GM20431 (cell line): ENCODE data around the gene KRTAP9-8.
"Not testable (repeated sequence)": the region's sequence is repeated elsewhere in the genome, so short reads cannot be mapped to it uniquely, and the experiment has no call there.

ENCODE experiments used
- in situ Hi-C: fragments of 300-500 bp; cut with MseI, MboI; formaldehyde crosslinking; loops from one replicate; pipeline ENCODE4 v1.15.0; 2020; ENCODE audit warnings: low sequenced_read_pairs; ENCODE audit not compliant: unreplicated experiment

The KRTAP9-8 gene

GRCh38 chr17:41237949-41238437, at the start of gene KRTAP9-8:
Gene KRTAP9-8 (plus strand): TSS chr17:41237999. CDS start chr17:41238052, 53 bp downstream.
- in situ Hi-C loops, result not testable (repeated sequence)

DNA sequence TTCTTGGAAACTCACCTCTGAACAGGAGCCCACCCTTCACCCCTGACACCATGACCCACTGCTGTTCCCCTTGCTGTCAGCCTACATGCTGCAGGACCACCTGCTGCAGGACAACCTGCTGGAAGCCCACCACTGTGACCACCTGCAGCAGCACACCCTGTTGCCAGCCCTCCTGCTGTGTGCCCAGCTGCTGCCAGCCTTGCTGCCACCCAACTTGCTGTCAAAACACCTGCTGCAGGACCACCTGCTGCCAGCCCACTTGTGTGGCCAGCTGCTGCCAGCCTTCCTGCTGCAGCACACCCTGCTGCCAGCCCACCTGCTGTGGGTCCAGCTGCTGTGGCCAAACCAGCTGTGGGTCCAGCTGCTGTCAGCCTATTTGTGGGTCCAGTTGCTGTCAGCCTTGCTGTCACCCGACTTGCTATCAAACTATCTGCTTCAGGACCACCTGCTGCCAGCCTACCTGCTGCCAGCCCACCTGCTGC, 47.9 kb upstream of the KRTAP9-8 start, which contains the start of gene KRTAP9-1:
Gene KRTAP9-1 (plus strand): TSS at position 51 of the 482 bp plus-strand sequence. CDS start 0 bp downstream, at position 51.
- in situ Hi-C loops, result not testable (repeated sequence)

DNA sequence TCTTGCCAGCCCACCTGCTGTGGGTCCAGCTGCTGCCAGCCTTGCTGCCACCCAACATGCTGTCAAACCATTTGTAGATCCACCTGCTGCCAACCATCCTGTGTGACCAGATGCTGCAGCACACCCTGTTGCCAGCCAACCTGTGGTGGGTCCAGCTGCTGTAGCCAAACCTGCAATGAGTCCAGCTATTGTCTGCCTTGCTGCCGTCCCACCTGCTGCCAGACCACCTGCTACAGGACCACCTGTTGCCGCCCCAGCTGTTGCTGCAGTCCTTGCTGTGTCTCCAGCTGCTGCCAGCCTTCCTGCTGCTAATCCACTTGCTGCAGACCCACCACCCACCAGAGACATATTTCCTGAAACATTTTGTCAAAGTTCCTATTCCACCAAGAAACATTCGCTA, 47.5 kb upstream of the KRTAP9-8 start:
- in situ Hi-C loops, result no loop called here

- in situ Hi-C loops, result no loop called here
These were observed 41.7 kb upstream of the KRTAP9-8 start for GRCh38 chr17:41196068-41196467.

- in situ Hi-C loops, result no loop called here
These were observed 38.2 kb upstream of the KRTAP9-8 start for GRCh38 chr17:41199421-41200078.

DNA sequence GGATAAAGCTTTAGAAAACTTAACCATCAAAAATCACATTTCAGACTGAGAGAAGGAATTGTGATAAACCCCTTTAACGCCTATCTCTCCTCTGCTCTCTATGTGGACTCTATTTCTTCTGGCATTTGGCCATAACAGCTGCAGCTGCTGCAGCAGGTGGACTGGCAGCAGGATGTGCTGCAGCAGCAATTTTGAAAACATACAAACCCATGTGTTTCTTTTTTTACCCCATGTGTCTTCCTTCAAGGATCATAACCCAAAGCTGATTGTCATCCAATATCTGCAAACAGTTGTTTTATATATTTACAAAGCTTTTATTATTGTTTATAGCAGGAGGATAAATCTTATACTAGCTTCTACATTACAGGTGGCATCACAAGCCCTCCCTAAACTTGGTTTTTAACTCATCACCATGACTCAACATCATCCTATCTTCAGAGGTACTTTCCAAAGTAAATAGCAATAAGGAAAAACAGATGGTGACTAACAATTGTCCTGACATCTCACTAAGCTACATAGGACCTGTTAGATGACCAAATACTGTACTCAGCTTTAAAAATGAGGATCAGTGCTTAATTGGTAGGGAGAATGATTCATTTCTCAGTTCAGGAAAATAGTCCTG, 25.8 kb upstream of the KRTAP9-8 start:
- in situ Hi-C loops, result no loop called here

DNA sequence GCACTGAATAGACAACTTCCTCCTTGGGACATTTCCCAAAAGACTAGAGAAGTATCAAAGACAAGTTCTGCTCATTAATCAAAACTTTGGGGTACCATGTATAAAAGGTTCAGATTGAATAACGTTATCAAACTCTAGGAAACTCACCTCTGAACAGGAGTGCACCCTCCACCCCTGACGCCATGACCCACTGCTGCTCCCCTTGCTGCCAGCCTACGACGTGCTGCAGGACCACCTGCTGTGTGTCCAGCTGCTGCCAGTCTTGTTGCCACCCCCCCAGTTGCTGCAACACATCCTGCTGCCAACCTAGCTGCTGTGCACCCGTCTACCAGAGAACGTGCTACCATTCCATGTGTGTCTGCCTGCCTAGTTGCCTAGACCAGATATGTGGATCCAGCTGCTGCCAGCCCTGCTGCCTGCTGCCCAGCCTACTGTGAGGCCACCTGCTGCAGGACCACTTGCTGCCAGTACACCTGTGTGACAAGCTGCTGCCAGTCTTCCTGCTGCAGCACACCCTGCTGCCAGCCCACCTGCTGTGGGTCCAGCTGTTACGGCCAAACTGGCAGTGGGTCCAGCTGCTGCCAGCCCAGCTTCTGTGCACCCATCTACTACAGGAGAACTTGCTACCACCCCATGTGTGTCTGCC, 25.2 kb upstream of the KRTAP9-8 start:
- in situ Hi-C loops, result no loop called here

GRCh38 chr17:41215681-41216080, 22.1 kb upstream of the KRTAP9-8 start:
- in situ Hi-C loops, result no loop called here

DNA sequence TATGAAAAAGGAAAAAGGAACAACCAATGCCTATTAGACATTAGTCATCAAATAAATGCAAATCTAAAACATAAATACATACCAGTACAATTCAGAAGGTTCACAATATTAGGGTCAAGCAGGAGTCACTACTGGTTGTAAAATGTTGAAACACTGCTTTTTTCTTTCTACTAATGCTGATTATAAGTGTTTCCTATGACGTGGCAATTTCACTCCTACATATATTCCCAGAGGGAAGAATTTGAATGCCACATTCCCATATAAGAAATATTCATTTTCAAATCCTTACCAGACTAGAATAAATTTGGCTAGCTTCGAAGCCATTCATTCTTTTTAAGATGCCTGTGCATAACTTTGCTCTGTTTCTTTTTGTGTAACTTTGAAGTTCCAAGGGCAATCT, 14.0 kb upstream of the KRTAP9-8 start:
- in situ Hi-C loops, result no loop called here

GRCh38 chr17:41226051-41226450, 11.7 kb upstream of the KRTAP9-8 start:
- in situ Hi-C loops, result no loop called here

DNA sequence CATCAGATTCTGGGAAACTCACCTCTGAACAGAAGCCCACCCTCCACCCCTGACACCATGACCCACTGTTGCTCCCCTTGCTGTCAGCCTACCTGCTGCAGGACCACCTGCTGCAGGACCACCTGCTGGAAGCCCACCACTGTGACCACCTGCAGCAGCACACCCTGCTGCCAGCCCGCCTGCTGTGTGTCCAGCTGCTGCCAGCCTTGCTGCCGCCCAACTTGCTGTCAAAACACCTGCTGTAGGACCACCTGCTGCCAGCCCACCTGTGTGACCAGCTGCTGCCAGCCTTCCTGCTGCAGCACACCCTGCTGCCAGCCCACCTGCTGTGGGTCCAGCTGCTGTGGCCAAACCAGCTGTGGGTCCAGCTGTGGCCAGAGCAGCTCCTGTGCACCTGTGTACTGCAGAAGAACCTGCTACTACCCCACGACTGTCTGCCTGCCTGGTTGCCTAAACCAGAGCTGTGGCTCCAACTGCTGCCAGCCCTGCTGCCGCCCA, 11.2 kb upstream of the KRTAP9-8 start, which contains the start of gene KRTAP9-2:
Gene KRTAP9-2 (plus strand): TSS at position 51 of the 498 bp plus-strand sequence. CDS start 7 bp downstream, at position 58.
- in situ Hi-C loops, result not testable (repeated sequence)

DNA sequence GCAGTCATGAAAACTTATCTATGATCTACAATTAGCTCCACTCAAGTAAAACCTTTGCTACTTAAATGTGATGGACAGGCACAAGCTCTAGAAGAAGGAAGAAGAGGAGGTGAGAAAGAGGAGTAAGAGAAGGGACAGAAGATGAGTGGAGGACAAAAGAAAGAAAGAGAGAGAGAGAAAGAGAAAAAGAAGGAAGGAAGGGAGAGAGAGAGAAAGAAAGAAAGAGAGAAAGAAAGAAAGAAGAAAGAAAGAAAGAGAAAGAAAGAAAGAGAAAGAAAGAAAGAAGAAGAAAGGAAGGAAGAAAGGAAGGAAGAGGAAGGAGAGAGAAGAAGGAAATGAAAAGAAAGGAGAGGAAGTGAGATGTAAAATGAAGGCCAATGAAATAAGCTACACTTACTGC, 7.7 kb upstream of the KRTAP9-8 start:
- in situ Hi-C loops, result no loop called here

GRCh38 chr17:41231731-41232130, 6.1 kb upstream of the KRTAP9-8 start:
- in situ Hi-C loops, result no loop called here

GRCh38 chr17:41232399-41233105, 5.2 kb upstream of the KRTAP9-8 start, which contains the start of gene KRTAP9-3:
Gene KRTAP9-3 (plus strand): TSS chr17:41232449. CDS start chr17:41232502, 53 bp downstream.
- in situ Hi-C loops, result not testable (repeated sequence)

DNA sequence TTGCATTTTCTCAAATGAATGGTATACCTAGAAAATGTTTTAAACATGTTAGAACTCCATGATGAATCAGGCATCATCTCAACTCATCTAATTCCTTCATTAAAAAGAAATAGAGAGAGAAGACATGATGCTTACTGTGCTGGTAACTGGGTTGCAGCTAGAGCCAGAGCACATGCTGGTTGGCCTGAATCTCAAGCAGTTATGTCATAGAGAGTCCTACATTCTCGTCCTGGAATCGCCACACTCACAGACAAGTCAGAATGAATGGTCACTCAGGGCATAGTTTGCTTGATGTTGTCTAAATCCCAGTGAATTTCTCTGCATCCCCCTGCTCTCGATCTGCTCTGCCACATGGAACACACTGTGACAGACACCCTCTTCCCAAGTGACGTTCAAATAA, 683 bp upstream of the KRTAP9-8 start:
- in situ Hi-C loops, result not testable (repeated sequence)

GRCh38 chr17:41246995-41247787, 9.4 kb downstream of the KRTAP9-8 start:
- in situ Hi-C loops, result not testable (repeated sequence)

GRCh38 chr17:41249637-41250240, 11.9 kb downstream of the KRTAP9-8 start, which contains the start of gene KRTAP9-4:
Gene KRTAP9-4 (plus strand): TSS chr17:41249687. CDS start chr17:41249721, 34 bp downstream.
- in situ Hi-C loops, result not testable (repeated sequence)

DNA sequence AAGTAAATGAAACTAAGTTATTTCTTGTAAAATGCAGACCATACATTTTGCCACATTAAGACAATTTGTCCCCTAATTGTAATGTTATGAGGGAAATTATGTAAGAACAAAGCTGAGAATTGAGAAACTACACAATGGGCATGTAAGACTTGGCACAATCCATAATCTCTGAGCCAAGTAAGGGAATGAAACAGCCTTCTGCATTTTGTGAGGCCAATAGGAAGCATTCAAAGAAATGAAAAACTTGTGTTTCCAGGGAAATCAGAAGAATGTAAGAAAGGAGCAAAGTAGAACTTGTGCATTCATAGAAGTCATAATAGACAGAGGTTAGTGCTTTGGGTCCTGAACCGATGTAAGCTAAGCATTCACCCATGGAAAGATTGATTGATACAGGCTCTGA, 13.5 kb downstream of the KRTAP9-8 start:
- in situ Hi-C loops, result no loop called here

GRCh38 chr17:41254861-41255260, 17.1 kb downstream of the KRTAP9-8 start:
- in situ Hi-C loops, result no loop called here
